ENCODE measurements around the gene TMEM131L.
"Not testable (repeated sequence)": the region's sequence is repeated elsewhere in the genome, so short reads cannot be mapped to it uniquely, and the experiment has no call there.

Gene TMEM131L

GRCh38 chr4:153542834-153543233 lies 76.7 kb downstream of the TMEM131L start:
- Histone ChIP-seq H3K27me3 (replicated peaks; ENCODE audit: control insufficient read depth, insufficient read depth, low read length) (no peaks in the 10 kb centered on the region), H3K36me3 (ENCODE audit: control insufficient read depth, insufficient read depth, low read length) (peaks cover 17% of the 10 kb centered on the region), H3K4me3 (replicated peaks; ENCODE audit: low read depth, low read length) (no peak overlapping the region)
- peak; percentile 53 for TF ChIP-seq CTCF (IDR thresholded peaks at IDR 0.05; ENCODE audit: insufficient read depth, low read length, poor library complexity, severe bottlenecking)
- no peak for DNase-seq (ENCODE audit: extremely low read depth, insufficient read length)

- Histone ChIP-seq H3K4me3 (replicated peaks; ENCODE audit: low read depth, low read length) (no peak overlapping the region), H3K27me3 (replicated peaks; ENCODE audit: control insufficient read depth, insufficient read depth, low read length) (no peaks in the 10 kb centered on the region), H3K36me3 (ENCODE audit: control insufficient read depth, insufficient read depth, low read length) (peaks cover 14% of the 10 kb centered on the region)
- no peak for DNase-seq (ENCODE audit: extremely low read depth, insufficient read length)
- no peak for TF ChIP-seq CTCF (IDR thresholded peaks at IDR 0.05; ENCODE audit: insufficient read depth, low read length, poor library complexity, severe bottlenecking)
These were observed 77.2 kb downstream of the TMEM131L start for GRCh38 chr4:153543351-153543750.

- Histone ChIP-seq H3K4me3 (replicated peaks; ENCODE audit: low read depth, low read length) (no peak overlapping the region), H3K27me3 (replicated peaks; ENCODE audit: control insufficient read depth, insufficient read depth, low read length) (no peaks in the 10 kb centered on the region), H3K36me3 (ENCODE audit: control insufficient read depth, insufficient read depth, low read length) (peaks cover 10% of the 10 kb centered on the region)
- DNase-seq (ENCODE audit: extremely low read depth, insufficient read length): no peak
- no peak for TF ChIP-seq CTCF (IDR thresholded peaks at IDR 0.05; ENCODE audit: insufficient read depth, low read length, poor library complexity, severe bottlenecking)
These were observed 79.7 kb downstream of the TMEM131L start for GRCh38 chr4:153545822-153546221.

GRCh38 chr4:153546280-153546679 lies 80.1 kb downstream of the TMEM131L start:
- Histone ChIP-seq H3K4me3 (replicated peaks; ENCODE audit: low read depth, low read length) (no peak overlapping the region), H3K36me3 (ENCODE audit: control insufficient read depth, insufficient read depth, low read length) (peaks cover 10% of the 10 kb centered on the region), H3K27me3 (replicated peaks; ENCODE audit: control insufficient read depth, insufficient read depth, low read length) (no peaks in the 10 kb centered on the region)
- DNase-seq (ENCODE audit: extremely low read depth, insufficient read length): no peak
- TF ChIP-seq CTCF (IDR thresholded peaks at IDR 0.05; ENCODE audit: insufficient read depth, low read length, poor library complexity, severe bottlenecking): no peak

GRCh38 chr4:153547520-153547919 lies 81.4 kb downstream of the TMEM131L start:
- Histone ChIP-seq H3K4me3 (replicated peaks; ENCODE audit: low read depth, low read length) (no peak overlapping the region), H3K27me3 (replicated peaks; ENCODE audit: control insufficient read depth, insufficient read depth, low read length) (no peaks in the 10 kb centered on the region), H3K36me3 (ENCODE audit: control insufficient read depth, insufficient read depth, low read length) (peaks cover 8% of the 10 kb centered on the region)
- DNase-seq (ENCODE audit: extremely low read depth, insufficient read length): no peak
- no peak for TF ChIP-seq CTCF (IDR thresholded peaks at IDR 0.05; ENCODE audit: insufficient read depth, low read length, poor library complexity, severe bottlenecking)

GRCh38 chr4:153548907-153549306 lies 82.7 kb downstream of the TMEM131L start:
- not testable (repeated sequence) for H3K36me3 ChIP-seq (ENCODE audit: control insufficient read depth, insufficient read depth, low read length); H3K27me3 ChIP-seq (replicated peaks; ENCODE audit: control insufficient read depth, insufficient read depth, low read length); H3K4me3 ChIP-seq (replicated peaks; ENCODE audit: low read depth, low read length); DNase-seq (ENCODE audit: extremely low read depth, insufficient read length)
